Glutamatergic neuron (in vitro differentiated cells): ENCODE data around the gene CCDC24. TPM values are rescaled to one million over a fixed set of nuclear protein-coding genes. Genes with fewer than 3 reads are reported as not detected.
A peak's percentile ranks its signal among the peaks of the same experiment; 100 is the strongest.

ENCODE experiments used
- DNase-seq: peaks from one replicate; pipeline ENCODE4 v3.0.0; 2022
- H3K27ac Mint-ChIP-seq: one replicate; pipeline ENCODE4 v1.8.0; 2020; ENCODE audit warnings: mild to moderate bottlenecking, mixed read lengths, inconsistent platforms; ENCODE audit not compliant: unreplicated experiment
- H3K27me3 Mint-ChIP-seq: one replicate; pipeline ENCODE4 v1.8.0; 2020; ENCODE audit warnings: mild to moderate bottlenecking, moderate library complexity, mixed read lengths, inconsistent platforms; ENCODE audit not compliant: unreplicated experiment
- H3K36me3 Mint-ChIP-seq: one replicate; pipeline ENCODE4 v1.8.0; 2020; ENCODE audit warnings: mild to moderate bottlenecking, mixed read lengths, inconsistent platforms; ENCODE audit not compliant: unreplicated experiment
- H3K4me1 Mint-ChIP-seq: one replicate; pipeline ENCODE4 v1.8.0; 2020; ENCODE audit warnings: mild to moderate bottlenecking, low read depth, mixed read lengths, inconsistent platforms; ENCODE audit not compliant: unreplicated experiment
- H3K4me3 Mint-ChIP-seq: one replicate; pipeline ENCODE4 v1.8.0; 2020; ENCODE audit warnings: mild to moderate bottlenecking, mixed read lengths, inconsistent platforms; ENCODE audit not compliant: unreplicated experiment
- H3K9me3 Mint-ChIP-seq: one replicate; pipeline ENCODE4 v1.8.0; 2020; ENCODE audit warnings: mild to moderate bottlenecking, moderate library complexity, mixed read lengths, inconsistent platforms; ENCODE audit not compliant: unreplicated experiment
- total RNA-seq: library from RNA; stranded (reverse); fragmentation: NEBNext Ultra II Directional; extraction: Animal tissue kit (Norgen Biotek cat#: 25700); gene quantifications from one replicate; pipeline ENCODE4 v1.2.1, GENCODE V29; 2021; ENCODE audit not compliant: unreplicated experiment
- TF ChIP-seq, protein P1 (sequence below): fragments of 200-600 bp; sonication (generic); IDR thresholded peaks from one replicate; pipeline ENCODE4 v1.5.0; 2021; ENCODE audit not compliant: partially characterized antibody, unreplicated experiment

The CCDC24 gene
- total RNA-seq, 1 donor from 2014 or later = 6.3 TPM

DNA sequence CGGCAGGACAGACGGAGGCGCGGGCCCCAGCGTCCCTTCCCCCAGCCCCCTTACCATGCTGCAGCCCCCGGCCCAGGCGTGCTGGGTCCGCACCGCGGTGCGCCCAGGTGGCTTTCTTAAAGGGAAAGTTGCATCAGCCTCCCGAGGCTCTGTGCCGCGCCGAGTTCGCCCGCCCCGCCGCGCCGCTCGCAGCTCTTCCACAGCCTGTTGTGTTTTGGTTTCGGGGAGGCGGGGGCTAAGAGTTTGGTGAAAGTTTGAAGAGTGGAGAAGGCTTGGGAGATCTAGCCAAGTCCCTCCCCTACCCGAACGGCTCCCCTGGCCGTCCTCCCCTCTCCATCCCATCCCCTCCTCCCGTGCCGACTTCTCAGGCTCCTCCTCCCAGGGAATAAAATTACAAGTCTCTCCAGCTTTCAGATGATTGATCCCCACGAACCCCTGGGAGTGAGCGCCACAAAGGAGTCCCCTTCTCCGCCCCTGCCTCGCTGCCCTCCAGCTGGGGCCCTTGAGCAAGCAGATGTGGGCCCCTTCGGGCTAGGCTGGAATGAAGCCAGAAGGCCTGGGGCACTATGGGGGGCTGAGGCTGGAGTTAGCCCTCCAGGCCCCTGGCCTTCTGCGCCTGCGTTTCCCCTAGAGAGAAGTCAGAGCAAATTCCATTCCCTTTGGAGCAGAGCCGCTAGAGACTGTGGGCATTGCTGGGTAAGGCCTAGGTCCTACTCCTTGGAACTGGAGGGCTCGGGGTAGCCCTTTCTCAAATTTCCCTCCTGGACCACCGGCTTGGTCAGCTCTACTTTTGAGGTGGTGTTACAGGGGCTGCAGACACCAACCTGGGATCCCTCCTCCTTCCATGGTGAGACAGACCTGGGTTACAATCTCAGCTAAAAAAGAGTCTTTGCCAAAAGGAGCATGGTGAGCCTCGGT is 40.1 kb downstream of the CCDC24 start, which contains the start of gene SLC6A9:
Gene SLC6A9, minus strand, starts transcription at position 211 of the 918 bp plus-strand sequence. CDS start 7,185 bp downstream, outside the sequence.
- TF ChIP-seq, protein P1, sequence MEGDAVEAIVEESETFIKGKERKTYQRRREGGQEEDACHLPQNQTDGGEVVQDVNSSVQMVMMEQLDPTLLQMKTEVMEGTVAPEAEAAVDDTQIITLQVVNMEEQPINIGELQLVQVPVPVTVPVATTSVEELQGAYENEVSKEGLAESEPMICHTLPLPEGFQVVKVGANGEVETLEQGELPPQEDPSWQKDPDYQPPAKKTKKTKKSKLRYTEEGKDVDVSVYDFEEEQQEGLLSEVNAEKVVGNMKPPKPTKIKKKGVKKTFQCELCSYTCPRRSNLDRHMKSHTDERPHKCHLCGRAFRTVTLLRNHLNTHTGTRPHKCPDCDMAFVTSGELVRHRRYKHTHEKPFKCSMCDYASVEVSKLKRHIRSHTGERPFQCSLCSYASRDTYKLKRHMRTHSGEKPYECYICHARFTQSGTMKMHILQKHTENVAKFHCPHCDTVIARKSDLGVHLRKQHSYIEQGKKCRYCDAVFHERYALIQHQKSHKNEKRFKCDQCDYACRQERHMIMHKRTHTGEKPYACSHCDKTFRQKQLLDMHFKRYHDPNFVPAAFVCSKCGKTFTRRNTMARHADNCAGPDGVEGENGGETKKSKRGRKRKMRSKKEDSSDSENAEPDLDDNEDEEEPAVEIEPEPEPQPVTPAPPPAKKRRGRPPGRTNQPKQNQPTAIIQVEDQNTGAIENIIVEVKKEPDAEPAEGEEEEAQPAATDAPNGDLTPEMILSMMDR = no peak
- H3K27me3 Mint-ChIP-seq = peaks cover 16% of the 10 kb centered on the region
- H3K36me3 Mint-ChIP-seq = no peaks in the 10 kb centered on the region
- H3K9me3 Mint-ChIP-seq = peaks cover 2% of the 10 kb centered on the region
- peak within 1 kb of the TSS; percentile 59 for H3K27ac Mint-ChIP-seq
- peaks cover 12% of the 10 kb centered on the region for H3K4me1 Mint-ChIP-seq
- peak; percentile 39 for DNase-seq
- peak within 1 kb of the TSS; percentile 82 for H3K4me3 Mint-ChIP-seq

DNA sequence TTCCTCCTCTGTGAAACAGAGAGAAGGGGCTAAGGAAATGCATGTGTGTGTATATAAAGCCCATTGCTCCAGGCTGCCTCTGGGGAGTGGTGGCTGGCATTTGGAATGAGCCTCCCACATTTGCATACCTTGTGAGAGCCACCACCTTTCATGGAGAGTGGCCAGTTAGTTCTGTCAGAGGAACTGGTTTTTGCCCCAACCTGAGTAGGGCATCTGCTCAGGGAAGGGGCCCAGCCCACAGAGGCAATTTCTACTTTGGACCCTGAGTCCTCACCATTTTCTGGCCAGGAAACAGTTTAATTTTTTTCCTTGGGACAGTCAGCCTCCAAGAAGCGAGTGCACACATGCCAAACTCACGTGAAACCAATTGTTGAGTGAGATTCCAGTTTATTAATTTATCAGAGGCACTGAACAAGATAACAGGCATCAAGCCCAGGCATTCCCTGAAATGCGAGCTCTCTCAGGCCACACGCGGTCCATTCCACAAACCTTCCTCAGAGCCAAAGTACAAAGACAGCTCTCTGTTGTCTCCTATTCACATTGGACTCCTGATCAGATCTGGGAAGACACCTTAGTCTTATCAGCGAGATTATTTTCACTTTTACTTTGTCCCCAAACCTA is 40.9 kb downstream of the CCDC24 start:
- peaks cover 16% of the 10 kb centered on the region for H3K27me3 Mint-ChIP-seq
- peaks cover 18% of the 10 kb centered on the region for H3K4me1 Mint-ChIP-seq
- no peak for DNase-seq
- H3K9me3 Mint-ChIP-seq = peaks cover 2% of the 10 kb centered on the region
- TF ChIP-seq, protein P1 = no peak
- H3K4me3 Mint-ChIP-seq = peak overlapping the region; percentile 82
- peak overlapping the region; percentile 15 for H3K27ac Mint-ChIP-seq
- no peaks in the 10 kb centered on the region for H3K36me3 Mint-ChIP-seq

DNA sequence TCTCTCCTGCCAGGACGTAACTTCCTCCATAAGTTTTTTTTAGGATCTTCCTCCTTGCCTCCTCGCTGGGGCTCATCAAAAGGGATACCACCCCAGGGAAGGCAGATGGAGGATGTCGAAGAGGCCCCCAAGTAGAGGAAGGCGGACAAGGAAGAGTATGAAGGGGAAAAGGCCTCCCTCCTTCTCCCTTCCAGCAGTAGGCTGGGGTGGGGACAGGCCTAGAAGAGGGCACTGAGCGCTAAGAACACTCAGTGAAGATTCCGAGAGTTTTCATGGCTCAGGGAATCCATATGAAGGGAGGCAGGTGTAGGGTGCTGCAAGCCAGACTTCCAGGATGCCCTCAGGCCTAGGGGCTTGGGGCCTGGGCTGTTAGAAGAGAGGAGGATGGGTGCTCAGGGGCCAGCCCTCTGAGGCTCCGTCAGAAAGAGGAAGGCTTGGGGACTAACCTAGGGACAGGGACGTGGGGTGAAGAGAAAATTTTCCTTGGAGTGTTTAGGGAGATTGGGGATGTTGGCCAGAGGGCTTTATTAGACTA is 41.7 kb downstream of the CCDC24 start:
- H3K27ac Mint-ChIP-seq = no peak overlapping the region

DNA sequence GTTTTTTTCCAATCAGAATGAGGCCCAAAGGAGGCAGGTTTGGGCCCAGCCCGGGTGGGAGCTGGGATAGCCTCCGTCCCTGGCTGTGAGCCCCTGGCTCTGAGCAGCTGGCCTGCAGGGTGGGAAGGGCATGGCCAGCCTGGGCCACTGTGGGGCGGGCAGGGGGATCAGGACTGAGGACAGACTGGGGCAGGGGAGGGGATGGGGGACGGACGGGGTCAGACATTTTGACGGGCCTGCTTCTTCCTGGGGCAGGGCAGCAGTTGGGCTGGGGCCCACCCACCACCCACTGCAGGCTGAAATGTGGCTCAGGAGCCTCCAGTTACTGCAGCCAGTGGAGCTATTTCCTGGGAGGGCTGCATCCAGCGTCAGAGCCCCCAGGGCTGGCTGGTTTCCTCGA is 42.4 kb downstream of the CCDC24 start:
- no peak for DNase-seq
- TF ChIP-seq, protein P1 = no peak
- Mint-ChIP-seq H3K27ac (no peak overlapping the region), H3K27me3 (peaks cover 13% of the 10 kb centered on the region), H3K36me3 (no peaks in the 10 kb centered on the region), H3K9me3 (no peaks in the 10 kb centered on the region), H3K4me3 (no peak overlapping the region), H3K4me1 (peaks cover 18% of the 10 kb centered on the region)

More for the DNA sequence above, 41.7 kb downstream of the CCDC24 start:
- H3K4me3 Mint-ChIP-seq = no peak overlapping the region
- peaks cover 18% of the 10 kb centered on the region for H3K4me1 Mint-ChIP-seq
- TF ChIP-seq, protein P1 = no peak
- no peak for DNase-seq
- H3K9me3 Mint-ChIP-seq = peaks cover 2% of the 10 kb centered on the region
- no peaks in the 10 kb centered on the region for H3K36me3 Mint-ChIP-seq
- peaks cover 16% of the 10 kb centered on the region for H3K27me3 Mint-ChIP-seq
